ENCODE data around the gene RPRD1A. TPM values are rescaled to one million over a fixed set of nuclear protein-coding genes. Genes with fewer than 3 reads are reported as not detected.

Gene RPRD1A
- total and polyA plus RNA-seq, 9 of the 15 experiments (the other 6 are each of a cell fraction or from before 2014, with no cell fraction given), result 30.2 to 142 (median 66.0) TPM

- TF ChIP-seq GTF2A2 (tag; IDR thresholded peaks at IDR 0.05), result no peak
- no peak for TF ChIP-seq PTBP1 (IDR thresholded peaks at IDR 0.05; ENCODE audit: low read depth, low read length)
- 0 out of 2 replicates have a peak, but pooled peaks have one; percentile 30 for TF ChIP-seq FOSL1 (tag; conservative IDR thresholded peaks at IDR 0.05)
- TF ChIP-seq POLR2G (IDR thresholded peaks at IDR 0.05; ENCODE audit: low read depth, low read length), result no peak
- peak; percentile 14 for TF ChIP-seq RBM25 (IDR thresholded peaks at IDR 0.05; ENCODE audit: low read depth, low read length, severe bottlenecking)
- 0 out of 4 replicates have a peak, but pooled peaks of 1 of the 2 experiments have one; percentile 14 for TF ChIP-seq MNT (conservative IDR thresholded peaks at IDR 0.05)
- TF ChIP-seq U2AF1 (optimal IDR thresholded peaks at IDR 0.05; ENCODE audit: low read depth, low read length), result no peak
- no peak for TF ChIP-seq ZNF584 (CRISPR knock-in tag; IDR thresholded peaks at IDR 0.05; ENCODE audit: low read depth)
- no peak for TF ChIP-seq ZNF174 (CRISPR knock-in tag; IDR thresholded peaks at IDR 0.05)
- TF ChIP-seq MLLT1 (IDR thresholded peaks at IDR 0.05), result no peak
- TF ChIP-seq, protein P1, sequence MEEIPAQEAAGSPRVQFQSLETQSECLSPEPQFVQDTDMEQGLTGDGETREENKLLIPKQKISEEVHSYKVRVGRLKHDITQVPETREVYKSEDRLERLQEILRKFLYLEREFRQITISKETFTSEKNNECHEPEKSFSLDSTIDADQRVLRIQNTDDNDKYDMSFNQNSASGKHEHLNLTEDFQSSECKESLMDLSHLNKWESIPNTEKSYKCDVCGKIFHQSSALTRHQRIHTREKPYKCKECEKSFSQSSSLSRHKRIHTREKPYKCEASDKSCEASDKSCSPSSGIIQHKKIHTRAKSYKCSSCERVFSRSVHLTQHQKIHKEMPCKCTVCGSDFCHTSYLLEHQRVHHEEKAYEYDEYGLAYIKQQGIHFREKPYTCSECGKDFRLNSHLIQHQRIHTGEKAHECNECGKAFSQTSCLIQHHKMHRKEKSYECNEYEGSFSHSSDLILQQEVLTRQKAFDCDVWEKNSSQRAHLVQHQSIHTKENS (CRISPR knock-in tag; IDR thresholded peaks at IDR 0.05), result no peak
- TF ChIP-seq ESRRB (CRISPR knock-in tag; IDR thresholded peaks at IDR 0.05; ENCODE audit: borderline replicate concordance), result no peak
- no peak for TF ChIP-seq TGIF2 (CRISPR knock-in tag; IDR thresholded peaks at IDR 0.05)
- TF ChIP-seq, protein P2, sequence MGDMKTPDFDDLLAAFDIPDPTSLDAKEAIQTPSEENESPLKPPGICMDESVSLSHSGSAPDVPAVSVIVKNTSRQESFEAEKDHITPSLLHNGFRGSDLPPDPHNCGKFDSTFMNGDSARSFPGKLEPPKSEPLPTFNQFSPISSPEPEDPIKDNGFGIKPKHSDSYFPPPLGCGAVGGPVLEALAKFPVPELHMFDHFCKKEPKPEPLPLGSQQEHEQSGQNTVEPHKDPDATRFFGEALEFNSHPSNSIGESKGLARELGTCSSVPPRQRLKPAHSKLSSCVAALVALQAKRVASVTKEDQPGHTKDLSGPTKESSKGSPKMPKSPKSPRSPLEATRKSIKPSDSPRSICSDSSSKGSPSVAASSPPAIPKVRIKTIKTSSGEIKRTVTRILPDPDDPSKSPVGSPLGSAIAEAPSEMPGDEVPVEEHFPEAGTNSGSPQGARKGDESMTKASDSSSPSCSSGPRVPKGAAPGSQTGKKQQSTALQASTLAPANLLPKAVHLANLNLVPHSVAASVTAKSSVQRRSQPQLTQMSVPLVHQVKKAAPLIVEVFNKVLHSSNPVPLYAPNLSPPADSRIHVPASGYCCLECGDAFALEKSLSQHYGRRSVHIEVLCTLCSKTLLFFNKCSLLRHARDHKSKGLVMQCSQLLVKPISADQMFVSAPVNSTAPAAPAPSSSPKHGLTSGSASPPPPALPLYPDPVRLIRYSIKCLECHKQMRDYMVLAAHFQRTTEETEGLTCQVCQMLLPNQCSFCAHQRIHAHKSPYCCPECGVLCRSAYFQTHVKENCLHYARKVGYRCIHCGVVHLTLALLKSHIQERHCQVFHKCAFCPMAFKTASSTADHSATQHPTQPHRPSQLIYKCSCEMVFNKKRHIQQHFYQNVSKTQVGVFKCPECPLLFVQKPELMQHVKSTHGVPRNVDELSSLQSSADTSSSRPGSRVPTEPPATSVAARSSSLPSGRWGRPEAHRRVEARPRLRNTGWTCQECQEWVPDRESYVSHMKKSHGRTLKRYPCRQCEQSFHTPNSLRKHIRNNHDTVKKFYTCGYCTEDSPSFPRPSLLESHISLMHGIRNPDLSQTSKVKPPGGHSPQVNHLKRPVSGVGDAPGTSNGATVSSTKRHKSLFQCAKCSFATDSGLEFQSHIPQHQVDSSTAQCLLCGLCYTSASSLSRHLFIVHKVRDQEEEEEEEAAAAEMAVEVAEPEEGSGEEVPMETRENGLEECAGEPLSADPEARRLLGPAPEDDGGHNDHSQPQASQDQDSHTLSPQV (IDR thresholded peaks at IDR 0.05), result 0 out of 2 replicates have a peak, but pooled peaks have one; percentile 14
- TF ChIP-seq SMC3 (conservative IDR thresholded peaks at IDR 0.05; ENCODE audit: insufficient read depth, low read depth, low read length), result peak; percentile 70
- no peak for TF ChIP-seq HNRNPH1 (optimal IDR thresholded peaks at IDR 0.05; ENCODE audit: low read depth, low read length)
- 0 out of 2 replicates have a peak, but pooled peaks have one; percentile 16 for TF ChIP-seq L3MBTL2 (IDR thresholded peaks at IDR 0.05)
- TF ChIP-seq, protein P3, sequence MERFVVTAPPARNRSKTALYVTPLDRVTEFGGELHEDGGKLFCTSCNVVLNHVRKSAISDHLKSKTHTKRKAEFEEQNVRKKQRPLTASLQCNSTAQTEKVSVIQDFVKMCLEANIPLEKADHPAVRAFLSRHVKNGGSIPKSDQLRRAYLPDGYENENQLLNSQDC (CRISPR knock-in tag; IDR thresholded peaks at IDR 0.05), result no peak
- no peak for TF ChIP-seq NONO (IDR thresholded peaks at IDR 0.05; ENCODE audit: low read depth in 2 of 2, low read length in 1 of 2)
Observed at GRCh38 chr18:36095936-36096519, 28.7 kb upstream of the RPRD1A start (continued).
